GM19468 (cell line): ENCODE measurements around the gene VWC2L.

Experiments
- ATAC-seq: cut with Tn5 transposase; IDR thresholded peaks from one replicate; pipeline ENCODE4 v1.9.1; 2021; ENCODE audit warnings: mild to moderate bottlenecking, moderate library complexity, moderate number of reproducible peaks; ENCODE audit not compliant: unreplicated experiment; ENCODE audit errors: extremely low read depth

VWC2L gene

GRCh38 chr2:214577769-214578168 is 166.9 kb downstream of the VWC2L start:
- ATAC-seq: no peak

DNA sequence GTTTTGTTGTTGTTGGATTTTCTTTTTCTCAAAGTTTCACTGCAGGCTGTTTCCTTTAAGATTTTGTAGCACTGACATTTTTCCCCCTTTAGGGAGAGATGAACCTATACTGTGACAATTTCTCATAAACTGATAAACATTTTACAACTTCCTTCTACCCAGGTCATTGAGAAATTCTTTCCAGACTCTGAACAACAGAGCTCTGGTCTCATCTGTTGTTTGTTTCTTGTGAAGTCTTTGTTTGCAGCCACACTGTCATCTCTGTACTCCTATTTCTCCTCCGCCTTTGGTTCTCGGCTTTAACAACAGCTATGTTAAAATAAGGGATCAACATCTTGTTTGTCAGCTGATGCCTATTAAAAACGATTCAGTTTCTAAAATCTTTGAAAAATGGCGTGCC is 167.6 kb downstream of the VWC2L start:
- ATAC-seq: no peak

GRCh38 chr2:214579035-214579434 is 168.2 kb downstream of the VWC2L start:
- no peak for ATAC-seq

GRCh38 chr2:214587442-214587841 is 176.6 kb downstream of the VWC2L start:
- no peak for ATAC-seq

DNA sequence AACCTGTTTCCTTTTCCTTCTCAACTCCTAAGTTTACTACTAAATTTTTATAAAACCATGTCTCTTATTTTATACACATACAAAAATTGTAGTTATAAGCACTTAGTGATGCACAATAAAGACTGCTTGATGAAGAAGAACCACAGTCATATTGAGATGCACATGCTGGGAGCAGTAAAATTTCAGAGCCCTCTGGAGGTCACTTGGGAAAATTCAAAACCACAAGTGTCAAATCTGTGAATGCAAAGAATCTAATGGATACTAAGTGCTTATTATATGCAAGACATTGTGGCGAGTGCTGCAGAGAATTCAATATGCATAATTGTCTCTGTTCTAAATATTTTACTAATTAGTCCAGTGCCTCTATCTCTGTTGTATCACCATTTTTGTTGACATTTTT is 180.5 kb downstream of the VWC2L start:
- ATAC-seq: no peak

- no peak for ATAC-seq
Observed at GRCh38 chr2:214592011-214592410, 181.2 kb downstream of the VWC2L start.

DNA sequence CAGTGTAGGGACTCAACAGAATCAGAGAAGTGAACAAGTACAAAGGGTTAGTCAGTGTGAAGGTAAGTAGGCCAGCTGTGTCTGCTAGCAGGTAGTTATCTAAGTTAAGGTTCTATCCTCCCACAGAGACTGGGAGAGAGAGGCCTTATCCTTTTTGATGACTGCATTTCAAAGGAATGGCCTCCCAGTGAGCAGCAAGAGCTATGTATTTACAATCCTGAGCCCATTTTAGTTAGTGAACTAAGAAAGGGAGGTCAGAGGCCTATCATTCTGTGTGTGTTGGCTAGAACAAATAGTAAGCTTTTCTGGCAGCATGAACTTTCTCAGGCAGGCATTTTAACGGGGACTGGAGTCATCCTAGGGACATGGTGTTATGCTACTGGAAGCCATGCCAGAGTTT is 182.9 kb downstream of the VWC2L start:
- ATAC-seq: no peak

- no peak for ATAC-seq
Observed at GRCh38 chr2:214601852-214602633, 191.2 kb downstream of the VWC2L start.

- no peak for ATAC-seq
Observed at GRCh38 chr2:214604861-214605260, 194.0 kb downstream of the VWC2L start.

- no peak for ATAC-seq
Observed at GRCh38 chr2:214607051-214607450, 196.2 kb downstream of the VWC2L start.

GRCh38 chr2:214611015-214611414 is 200.2 kb downstream of the VWC2L start:
- no peak for ATAC-seq

- no peak for ATAC-seq
Observed at GRCh38 chr2:214624166-214624760, 213.4 kb downstream of the VWC2L start.

- ATAC-seq: no peak
Observed at GRCh38 chr2:214628091-214628490, 217.2 kb downstream of the VWC2L start.
